HG03097 (cell line): ENCODE measurements around the gene TOLLIP.

Source experiments
- ATAC-seq: cut with Tn5 transposase; IDR thresholded peaks from one replicate; pipeline ENCODE4 v1.9.1; 2021; ENCODE audit not compliant: unreplicated experiment, low FRiP score

Gene TOLLIP

DNA sequence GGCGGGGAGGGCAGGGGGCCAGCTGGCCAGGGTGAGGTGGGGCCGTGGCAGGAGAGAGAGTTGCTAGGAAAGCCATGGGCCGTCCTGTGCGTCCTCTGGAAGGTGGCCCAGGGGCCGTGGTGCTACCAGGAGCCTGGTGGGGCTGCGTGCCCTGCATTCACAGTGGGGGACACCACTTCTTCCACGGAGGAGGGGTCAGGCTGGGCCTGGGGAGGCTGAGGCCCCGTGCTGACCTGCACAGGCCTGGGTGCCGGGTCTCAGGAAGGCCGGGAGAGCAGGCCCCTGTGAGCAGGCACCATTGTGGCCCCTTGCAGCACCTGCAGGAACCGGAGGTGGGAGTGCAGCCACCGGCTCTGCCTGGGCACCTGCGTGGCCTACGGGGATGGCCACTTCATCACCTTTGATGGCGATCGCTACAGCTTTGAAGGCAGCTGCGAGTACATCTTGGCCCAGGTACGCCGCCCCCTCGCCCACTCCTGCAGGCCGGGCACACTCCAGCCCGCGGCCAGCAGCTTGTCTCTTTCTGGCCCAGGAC lies 74.6 kb downstream of the TOLLIP start:
- ATAC-seq = no peak

DNA sequence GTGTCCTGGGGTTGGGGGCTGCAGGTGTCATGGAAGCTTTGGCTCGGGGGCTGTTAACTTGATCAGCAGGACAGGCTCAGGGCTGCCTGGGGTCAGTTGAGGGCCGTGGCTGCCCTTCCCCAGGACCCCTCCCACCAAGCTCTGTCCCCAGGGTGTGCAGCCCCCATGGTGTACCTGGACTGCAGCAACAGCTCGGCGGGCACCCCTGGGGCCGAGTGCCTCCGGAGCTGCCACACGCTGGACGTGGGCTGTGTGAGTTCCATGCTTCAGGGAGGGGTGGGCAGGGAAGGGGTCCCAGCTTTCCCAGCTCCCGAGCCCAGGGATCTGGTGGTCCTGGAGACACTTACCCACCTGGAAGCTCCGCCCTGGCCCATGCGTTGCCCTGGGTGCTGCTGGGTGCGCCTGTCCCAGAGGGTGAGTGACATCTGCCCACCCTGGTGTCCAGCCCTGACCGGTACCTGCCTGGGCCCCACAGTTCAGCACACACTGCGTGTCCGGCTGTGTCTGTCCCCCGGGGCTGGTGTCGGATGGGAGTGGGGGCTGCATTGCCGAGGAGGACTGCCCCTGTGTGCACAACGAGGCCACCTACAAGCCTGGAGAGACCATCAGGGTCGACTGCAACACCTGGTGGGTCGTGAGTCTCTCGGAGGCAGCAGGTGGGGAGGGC lies 75.2 kb downstream of the TOLLIP start:
- no peak for ATAC-seq

DNA sequence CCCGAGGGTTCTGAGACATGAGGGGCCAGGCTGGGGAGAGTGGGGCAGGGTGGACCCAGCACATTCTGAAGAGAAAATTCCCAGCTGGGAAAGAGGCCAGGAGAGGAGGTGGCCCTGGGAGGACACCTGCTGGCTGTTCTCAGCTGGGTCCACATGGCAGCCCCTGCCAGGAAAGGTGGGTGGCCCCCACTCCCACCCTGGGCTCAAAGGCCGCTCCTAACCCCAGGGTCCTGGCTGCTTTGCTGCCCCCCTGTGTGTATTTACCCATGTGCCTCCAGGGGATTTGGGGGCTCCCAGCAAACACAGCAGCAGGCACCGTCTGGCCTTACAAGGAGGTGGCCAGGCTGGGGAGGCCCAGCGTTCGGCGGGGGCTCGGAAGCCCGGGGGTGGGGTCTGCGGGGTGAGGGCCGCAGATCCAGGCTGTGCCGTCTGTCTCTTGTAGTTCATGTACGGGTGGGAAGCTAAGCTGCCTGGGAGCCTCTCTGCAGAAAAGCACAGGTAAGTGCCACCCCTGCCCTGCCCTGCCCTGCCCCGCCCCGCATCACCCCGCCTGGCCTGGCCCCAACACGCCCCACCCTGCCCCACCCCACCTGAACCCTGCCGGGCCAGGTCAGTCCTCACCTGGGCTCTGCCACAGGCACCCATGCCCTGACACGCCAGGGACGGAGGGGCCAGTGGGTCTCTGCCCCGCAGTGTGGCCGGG lies 75.9 kb downstream of the TOLLIP start:
- no peak for ATAC-seq

DNA sequence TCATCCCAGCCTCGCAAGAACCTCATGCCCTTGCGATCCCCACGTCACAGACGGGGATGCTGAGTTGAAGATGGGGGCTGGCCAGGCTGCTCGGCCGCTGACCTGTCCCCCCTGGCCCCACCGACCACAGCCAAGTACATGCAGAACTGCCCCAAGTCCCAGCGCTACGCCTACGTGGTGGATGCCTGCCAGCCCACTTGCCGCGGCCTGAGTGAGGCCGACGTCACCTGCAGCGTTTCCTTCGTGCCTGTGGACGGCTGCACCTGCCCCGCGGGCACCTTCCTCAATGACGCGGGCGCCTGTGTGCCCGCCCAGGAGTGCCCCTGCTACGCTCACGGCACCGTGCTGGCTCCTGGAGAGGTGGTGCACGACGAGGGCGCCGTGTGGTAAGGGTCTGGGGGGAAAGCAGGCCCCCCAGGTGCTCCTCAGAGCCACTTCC lies 76.5 kb downstream of the TOLLIP start:
- ATAC-seq = no peak

DNA sequence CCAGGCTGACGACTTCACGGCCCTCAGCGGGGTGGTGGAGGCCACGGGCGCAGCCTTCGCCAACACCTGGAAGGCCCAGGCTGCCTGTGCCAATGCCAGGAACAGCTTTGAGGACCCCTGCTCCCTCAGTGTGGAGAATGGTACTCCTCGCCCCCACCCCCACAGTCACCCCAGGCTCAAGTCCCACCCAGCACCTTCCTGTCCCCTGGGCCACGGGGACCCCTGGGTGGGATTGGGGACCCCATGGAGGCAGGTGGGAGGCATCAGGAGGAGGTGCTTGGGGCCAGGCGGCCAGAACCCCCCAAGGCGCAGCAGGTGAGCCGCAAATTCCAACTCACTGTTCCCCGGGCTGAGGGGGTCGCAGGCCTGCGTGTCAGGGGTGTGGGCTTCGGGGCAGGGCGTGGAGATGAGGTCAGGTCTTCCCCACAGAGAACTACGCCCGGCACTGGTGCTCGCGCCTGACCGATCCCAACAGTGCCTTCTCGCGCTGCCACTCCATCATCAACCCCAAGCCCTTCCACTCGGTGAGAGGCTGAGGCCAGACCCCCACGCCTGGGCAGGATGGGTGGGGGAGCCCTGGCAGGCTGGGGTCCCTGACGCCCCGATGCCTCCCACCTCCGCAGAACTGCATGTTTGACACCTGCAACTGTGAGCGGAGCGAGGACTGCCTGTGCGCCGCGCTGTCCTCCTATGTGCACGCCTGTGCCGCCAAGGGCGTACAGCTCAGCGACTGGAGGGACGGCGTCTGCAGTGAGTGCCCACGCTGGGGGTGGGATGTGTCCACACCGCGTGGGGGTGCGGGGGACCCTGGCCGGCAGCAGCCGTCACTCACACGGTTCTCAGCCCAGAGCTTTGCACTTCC lies 77.2 kb downstream of the TOLLIP start:
- no peak for ATAC-seq

DNA sequence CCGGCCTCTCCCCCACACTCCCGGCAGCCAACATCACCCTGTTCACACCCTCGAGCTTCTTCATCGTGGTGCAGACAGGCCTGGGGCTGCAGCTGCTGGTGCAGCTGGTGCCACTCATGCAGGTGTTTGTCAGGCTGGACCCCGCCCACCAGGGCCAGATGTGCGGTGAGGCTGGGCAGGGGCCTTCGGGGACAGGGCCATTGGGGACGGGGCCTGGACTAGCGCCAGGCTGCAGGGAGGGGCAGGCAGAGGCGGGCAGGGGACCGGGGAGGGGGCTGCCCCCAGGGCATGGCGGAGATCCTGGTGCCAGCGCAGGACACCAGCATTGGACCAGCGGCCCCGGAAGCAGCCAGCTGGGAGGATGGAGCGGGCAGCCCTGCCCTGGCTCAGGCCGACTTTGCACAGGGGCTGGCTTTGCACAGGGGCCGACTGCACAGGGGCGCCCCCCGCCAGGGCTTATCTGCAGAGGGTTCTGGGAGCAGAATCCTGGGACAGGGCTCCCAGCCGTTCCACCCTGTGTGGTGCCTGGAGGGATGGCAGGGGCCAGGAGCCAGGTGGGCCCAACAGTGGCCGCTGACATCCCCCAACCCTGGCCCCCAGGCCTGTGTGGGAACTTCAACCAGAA lies 77.9 kb downstream of the TOLLIP start:
- no peak for ATAC-seq

DNA sequence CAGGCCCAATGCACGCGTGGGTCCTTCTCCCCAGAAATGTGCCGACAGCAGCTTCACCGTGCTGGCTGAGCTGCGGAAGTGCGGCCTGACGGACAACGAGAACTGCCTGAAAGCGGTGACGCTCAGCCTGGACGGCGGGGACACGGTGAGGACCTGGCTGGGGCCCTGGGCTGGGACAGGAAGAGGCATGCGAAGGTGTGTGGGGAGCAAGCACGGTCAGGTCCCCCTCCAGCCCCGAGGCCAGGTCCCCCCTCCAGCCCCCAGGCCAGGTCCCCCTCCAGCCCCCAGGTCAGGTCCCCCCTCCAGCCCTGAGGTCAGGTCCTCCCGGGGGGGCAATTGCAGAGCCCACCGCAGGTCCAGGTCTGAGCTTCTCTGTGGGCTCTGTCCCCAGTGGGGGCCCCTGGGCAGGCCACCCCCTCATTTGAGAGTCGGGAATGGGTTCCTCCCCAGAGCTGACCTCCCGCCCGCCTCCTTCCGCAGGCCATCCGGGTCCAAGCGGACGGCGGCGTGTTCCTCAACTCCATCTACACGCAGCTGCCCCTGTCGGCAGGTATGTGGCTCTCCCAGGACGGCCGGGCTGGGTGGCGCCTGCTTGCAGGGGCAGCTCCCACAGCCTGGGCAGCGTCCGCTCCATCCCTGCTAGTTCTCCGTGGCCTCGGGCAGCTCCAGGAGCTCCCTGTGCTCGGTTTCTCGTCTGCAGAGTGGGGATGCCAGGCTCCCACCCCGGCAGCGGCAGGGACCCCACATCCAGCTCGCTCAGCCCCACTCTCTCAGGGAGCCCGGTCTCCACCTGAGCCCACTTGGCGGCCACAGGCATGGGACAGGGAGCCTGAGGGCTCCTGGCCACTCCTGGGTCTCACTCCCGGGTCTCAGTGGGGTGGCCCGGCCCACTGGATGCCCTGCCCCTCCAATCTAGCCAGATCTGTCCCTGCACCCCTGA lies 78.7 kb downstream of the TOLLIP start:
- ATAC-seq = no peak

DNA sequence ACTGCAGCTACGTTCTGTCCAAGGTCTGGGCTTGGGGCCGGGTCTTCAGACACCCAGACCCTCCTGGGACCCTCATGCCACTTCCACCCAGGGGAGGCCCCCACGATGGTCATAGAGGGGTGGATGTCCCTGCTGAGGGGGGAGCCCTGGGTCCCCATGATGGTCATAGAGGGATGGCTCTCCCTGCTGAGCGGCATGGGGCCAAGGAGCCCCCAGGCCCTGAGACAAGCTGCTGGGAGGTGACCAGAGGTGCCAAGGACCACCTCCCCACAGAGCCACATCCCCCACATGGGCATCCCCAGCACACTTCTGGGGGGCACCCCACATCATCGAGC lies 79.3 kb downstream of the TOLLIP start:
- no peak for ATAC-seq

DNA sequence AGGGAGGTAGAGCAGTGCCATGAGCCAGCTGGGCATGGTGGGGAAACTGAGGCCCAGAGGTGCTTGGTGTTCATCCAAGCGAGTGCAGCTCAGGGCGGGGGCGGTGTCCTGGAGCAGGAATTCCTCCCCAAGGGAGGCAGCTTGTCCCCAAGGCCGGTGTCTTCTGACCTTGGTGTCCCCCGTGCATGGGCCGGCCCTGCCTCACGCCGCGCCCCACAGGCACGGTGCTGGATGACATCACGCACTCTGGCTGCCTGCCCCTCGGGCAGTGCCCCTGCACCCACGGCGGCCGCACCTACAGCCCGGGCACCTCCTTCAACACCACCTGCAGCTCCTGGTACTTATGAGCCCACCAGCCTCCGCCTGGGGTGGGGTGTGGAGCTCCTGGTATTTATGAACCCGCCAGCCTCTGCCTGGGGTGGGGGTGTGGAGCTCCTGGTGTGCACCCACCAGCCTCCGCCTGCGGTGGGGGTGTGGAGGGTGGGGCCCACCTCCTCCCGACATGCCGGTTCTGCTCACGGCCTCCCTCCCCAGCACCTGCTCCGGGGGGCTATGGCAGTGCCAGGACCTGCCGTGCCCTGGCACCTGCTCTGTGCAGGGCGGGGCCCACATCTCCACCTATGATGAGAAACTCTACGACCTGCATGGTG lies 79.8 kb downstream of the TOLLIP start:
- no peak for ATAC-seq

DNA sequence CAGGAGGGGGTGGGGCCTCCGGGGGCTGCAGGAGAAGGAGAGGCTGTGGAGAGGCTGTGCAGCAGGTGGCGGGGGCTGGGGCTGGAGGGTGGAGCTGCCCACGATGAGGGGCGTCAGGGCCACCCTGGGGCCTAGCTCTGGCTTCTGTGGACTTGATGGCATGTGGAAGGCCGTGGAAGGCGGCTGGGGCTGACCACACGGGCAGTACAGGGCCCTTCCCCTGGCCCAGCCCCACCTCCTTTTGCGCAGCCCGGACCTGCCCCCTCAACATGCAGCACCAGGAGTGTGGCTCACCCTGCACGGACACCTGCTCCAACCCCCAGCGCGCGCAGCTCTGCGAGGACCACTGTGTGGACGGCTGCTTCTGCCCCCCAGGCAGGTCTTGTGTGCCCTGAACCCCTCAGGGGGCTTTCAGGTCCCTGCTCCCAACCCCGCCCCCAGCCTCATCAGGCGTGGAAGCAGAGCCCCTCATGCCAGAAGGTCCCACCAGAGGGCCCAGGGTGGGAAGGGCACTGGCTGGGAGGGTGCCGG lies 80.4 kb downstream of the TOLLIP start:
- ATAC-seq = no peak

DNA sequence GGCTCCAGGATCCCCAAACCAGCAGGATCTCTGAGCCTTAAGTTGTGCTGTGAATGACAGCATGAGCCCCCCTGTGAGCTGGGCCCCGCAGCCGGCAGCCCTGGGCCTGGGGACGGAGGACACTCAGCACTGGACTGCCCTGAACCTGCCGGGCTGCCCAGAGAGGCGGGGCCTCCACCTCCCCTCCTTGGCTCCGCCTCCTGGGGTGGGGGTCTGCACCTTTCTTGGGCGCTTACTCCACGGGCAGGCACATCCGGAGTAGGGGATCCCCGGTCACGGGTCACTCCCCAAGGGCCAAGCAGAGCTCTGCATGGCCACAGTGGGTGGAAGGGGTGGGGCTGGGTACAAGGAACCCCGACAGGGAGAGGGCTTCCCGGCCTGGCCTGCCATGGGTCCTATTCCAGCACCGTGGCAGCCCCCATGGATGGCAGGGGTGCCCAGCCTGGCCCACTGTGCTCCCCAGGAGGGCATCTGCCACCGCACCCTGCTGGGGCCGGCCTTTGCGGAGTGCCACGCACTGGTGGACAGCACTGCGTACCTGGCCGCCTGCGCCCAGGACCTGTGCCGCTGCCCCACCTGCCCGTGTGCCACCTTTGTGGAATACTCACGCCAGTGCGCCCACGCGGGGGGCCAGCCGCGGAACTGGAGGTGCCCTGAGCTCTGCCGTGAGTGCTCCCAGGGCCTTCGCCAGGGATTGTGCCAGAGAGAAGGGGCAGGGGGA lies 81.2 kb downstream of the TOLLIP start:
- ATAC-seq = no peak

DNA sequence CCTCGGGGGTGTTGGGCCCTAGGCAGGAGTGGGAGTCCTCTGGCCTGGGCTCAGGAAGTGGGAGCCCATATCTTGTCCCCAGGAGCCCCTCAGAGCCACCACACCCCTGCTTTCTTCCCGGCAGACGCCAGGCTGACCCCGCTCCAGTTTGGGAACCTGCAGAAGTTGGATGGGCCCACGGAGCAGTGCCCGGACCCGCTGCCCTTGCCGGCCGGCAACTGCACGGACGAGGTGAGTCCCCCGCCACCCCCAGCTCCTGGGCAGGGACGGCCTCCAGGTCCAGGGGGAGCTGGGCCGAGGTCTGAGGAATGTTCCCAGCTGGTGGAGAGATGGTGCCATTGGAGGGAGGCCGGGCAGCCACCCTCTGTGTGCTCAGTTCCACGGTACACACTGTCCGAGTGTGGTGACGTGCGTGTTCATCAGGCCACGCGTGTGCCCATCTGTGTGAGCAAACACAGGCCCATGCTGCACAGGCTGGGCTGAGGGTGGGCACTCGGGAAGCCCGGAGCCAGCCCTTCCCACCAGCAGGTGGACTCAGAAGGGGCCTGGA lies 81.8 kb downstream of the TOLLIP start:
- no peak for ATAC-seq

DNA sequence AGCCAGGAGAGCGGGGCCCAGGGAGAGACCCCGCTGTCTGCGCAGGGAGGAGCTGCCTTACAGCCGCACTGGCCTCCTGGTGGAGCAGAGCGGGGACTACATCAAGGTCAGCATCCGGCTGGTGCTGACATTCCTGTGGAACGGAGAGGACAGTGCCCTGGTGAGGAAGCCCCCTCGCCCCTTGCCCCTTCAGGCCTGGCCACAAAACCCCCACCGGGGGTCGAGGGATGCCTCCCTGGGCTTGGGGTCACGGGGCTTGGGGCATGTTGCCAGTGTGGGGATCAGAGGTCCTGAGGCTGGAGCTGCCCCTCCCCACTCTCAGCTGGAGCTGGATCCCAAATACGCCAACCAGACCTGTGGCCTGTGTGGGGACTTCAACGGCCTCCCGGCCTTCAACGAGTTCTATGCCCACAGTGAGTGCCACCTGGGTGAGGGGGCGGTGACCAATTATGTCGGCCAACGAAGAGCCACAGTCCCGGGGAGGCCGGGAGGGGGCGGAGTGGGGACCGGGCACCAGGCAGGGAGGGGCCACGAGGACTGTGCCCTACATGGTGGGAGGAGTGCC lies 82.4 kb downstream of the TOLLIP start:
- ATAC-seq = no peak

DNA sequence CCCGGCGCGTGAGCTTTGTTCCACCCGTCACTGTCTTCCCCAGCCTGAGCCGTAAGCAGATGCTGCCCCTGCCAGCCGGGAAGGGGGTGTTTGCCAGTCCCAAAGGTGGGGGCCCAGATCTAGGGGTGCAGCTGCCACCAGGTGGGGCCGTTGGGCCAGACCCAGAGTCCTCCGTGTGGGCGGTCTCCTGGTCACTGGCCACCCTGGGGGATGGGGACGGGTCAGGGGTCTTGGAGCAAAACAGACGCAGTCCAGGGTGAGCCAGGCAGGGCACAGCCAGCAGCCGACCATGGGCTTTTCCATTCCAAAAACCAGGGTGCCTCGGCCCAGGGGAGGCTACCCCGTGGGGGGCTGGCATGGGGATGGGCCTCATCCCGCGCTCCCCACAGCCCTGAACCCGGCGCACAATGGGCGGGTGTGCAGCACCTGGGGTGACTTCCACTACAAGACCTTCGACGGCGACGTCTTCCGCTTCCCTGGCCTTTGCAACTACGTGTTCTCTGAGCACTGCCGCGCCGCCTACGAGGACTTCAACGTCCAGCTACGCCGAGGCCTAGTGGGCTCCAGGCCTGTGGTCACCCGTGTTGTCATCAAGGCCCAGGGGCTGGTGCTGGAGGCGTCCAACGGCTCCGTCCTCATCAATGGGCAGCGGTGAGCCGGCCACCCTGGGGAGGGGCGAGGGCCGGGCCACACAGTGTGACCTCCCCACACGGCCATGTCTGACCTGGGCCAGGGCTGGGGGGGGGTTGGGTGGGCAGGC lies 83.0 kb downstream of the TOLLIP start:
- no peak for ATAC-seq

DNA sequence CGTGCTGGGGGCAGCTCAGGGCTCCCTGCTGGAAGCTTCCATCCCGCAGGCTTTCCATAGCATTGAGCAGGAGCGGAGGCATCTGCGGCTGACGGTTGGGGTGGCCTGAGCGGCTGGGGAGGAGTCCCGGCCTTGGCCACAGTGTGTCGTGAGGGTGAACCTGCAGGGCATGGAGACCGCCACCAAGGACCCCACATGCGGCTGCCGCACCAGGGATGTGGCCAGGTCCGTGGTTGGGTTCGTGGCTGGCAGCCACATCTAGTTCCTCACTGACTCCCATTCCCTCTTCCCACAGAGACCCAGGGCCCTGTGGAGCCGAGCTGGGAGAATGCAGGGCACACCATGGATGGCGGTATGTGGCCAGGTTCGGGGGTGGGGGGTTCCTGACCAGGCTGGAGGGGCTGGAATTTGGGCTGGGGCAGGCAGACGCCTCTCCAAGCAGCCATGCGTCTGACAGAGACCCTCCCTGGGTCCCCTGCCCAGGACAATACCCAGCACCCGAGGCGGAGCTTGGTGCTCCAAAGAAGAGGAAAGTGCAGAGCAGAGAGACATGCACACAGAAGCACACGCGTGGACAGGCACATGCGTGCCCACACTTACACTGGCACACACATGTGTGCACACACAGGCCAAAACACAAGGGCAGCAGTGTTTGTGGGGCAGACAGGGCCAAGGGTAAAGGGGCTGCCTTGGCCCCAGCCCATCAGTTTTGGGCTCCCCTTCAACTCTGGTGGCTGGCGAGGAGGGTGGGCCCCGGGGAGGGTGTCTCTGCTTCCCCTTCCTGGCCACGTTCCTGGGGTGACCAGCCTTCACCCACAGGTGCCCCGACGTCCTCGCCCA lies 83.8 kb downstream of the TOLLIP start:
- no peak for ATAC-seq
